OCI-LY1 (cell line): ENCODE data around the gene NEDD4L.

Experiments used
- H2AFZ ChIP-seq: fragments of 200-600 bp; sonication (generic), shearing (Covaris generic); 2 replicates; pipeline ENCODE4 v1.6.0; 2014; ENCODE audit warnings: antibody characterized with exemption, mild to moderate bottlenecking, low read length
- H3F3A ChIP-seq: fragments of 200-600 bp; sonication (generic), shearing (Covaris generic); 2 replicates; pipeline ENCODE4 v1.6.0; 2014; ENCODE audit warnings: mild to moderate bottlenecking, antibody characterized with exemption, low read length, moderate library complexity; ENCODE audit not compliant: insufficient read depth
- H3K27ac ChIP-seq: fragments of 200-600 bp; sonication (generic); 2 replicates; pipeline ENCODE4 v1.5.1; 2014; ENCODE audit warnings: low read length, mixed run types, mild to moderate bottlenecking, low read depth; ENCODE audit not compliant: poor library complexity, severe bottlenecking
- H3K27me3 ChIP-seq: fragments of 200-600 bp; sonication (generic); 2 replicates; pipeline ENCODE4 v1.6.0; 2014; ENCODE audit warnings: antibody characterized with exemption, mild to moderate bottlenecking, low read length, moderate library complexity; ENCODE audit not compliant: insufficient read depth
- H3K36me3 ChIP-seq: fragments of 200-600 bp; sonication (generic); 2 replicates; pipeline ENCODE4 v1.6.1; 2014; ENCODE audit warnings: mild to moderate bottlenecking, antibody characterized with exemption, low read length, moderate library complexity, mixed read lengths; ENCODE audit not compliant: insufficient read depth
- H3K4me1 ChIP-seq: fragments of 200-600 bp; sonication (generic); 2 replicates; pipeline ENCODE4 v1.5.1; 2014; ENCODE audit warnings: mild to moderate bottlenecking, low read length, moderate library complexity; ENCODE audit not compliant: insufficient read depth, severe bottlenecking
- H3K4me2 ChIP-seq: fragments of 200-600 bp; sonication (generic), shearing (Covaris generic); 2 replicates; pipeline ENCODE4 v1.6.1; 2014; ENCODE audit warnings: low read length
- H3K4me3 ChIP-seq: fragments of 200-600 bp; sonication (generic); 2 replicates; pipeline ENCODE4 v1.5.1; 2014; ENCODE audit warnings: low read length, low read depth, mild to moderate bottlenecking, mixed read lengths; ENCODE audit not compliant: poor library complexity, severe bottlenecking
- H3K79me2 ChIP-seq: fragments of 200-600 bp; shearing (Covaris generic); 2 replicates; pipeline ENCODE4 v1.6.1; 2016; ENCODE audit warnings: mixed run types, low read length, mixed read lengths; ENCODE audit not compliant: insufficient read depth
- H3K9ac ChIP-seq: fragments of 200-600 bp; sonication (generic), shearing (Covaris generic); 2 replicates; pipeline ENCODE4 v1.6.1; 2014; ENCODE audit warnings: mild to moderate bottlenecking, low read length, mixed read lengths
- H3K9me2 ChIP-seq: fragments of 200-600 bp; sonication (generic), shearing (Covaris generic); 2 replicates; pipeline ENCODE4 v1.6.1; 2014; ENCODE audit warnings: low read depth, mild to moderate bottlenecking, low read length, mixed read lengths
- H3K9me3 ChIP-seq: fragments of 200-600 bp; shearing (Covaris generic); 2 replicates; pipeline ENCODE4 v1.6.1; 2014; ENCODE audit warnings: low read length, mixed read lengths
- H4K20me1 ChIP-seq: fragments of 200-600 bp; sonication (generic), shearing (Covaris generic); 2 replicates; pipeline ENCODE4 v1.6.0; 2016; ENCODE audit warnings: mild to moderate bottlenecking, low read length; ENCODE audit not compliant: insufficient read depth
- EZH2 ChIP-seq: fragments of 200-600 bp; sonication (generic), shearing (Covaris generic); IDR thresholded peaks from 2 replicates; pipeline ENCODE4 v1.8.0; 2017; ENCODE audit warnings: borderline replicate concordance, mixed run types, mild to moderate bottlenecking, antibody characterized with exemption, low read length, moderate library complexity, mixed read lengths
- TF ChIP-seq, protein P1 (sequence below): fragments of 200-600 bp; sonication (generic), shearing (Covaris generic); IDR thresholded peaks from 2 replicates; pipeline ENCODE4 v1.5.1; 2017; ENCODE audit warnings: mild to moderate bottlenecking, antibody characterized with exemption, low read length, moderate library complexity, mixed read lengths

Gene NEDD4L

GRCh38 chr18:58309099-58309498, 265.1 kb downstream of the NEDD4L start:
- no peak overlapping the region for H3K27ac ChIP-seq
- H3K27me3 ChIP-seq, result no peaks in the 10 kb centered on the region
- H3K4me3 ChIP-seq, result no peak overlapping the region
- TF ChIP-seq, protein P1, sequence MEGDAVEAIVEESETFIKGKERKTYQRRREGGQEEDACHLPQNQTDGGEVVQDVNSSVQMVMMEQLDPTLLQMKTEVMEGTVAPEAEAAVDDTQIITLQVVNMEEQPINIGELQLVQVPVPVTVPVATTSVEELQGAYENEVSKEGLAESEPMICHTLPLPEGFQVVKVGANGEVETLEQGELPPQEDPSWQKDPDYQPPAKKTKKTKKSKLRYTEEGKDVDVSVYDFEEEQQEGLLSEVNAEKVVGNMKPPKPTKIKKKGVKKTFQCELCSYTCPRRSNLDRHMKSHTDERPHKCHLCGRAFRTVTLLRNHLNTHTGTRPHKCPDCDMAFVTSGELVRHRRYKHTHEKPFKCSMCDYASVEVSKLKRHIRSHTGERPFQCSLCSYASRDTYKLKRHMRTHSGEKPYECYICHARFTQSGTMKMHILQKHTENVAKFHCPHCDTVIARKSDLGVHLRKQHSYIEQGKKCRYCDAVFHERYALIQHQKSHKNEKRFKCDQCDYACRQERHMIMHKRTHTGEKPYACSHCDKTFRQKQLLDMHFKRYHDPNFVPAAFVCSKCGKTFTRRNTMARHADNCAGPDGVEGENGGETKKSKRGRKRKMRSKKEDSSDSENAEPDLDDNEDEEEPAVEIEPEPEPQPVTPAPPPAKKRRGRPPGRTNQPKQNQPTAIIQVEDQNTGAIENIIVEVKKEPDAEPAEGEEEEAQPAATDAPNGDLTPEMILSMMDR, result no peak
- no peak for TF ChIP-seq EZH2
- H3K9ac ChIP-seq, result no peak overlapping the region
- no peaks in the 10 kb centered on the region for H3K4me1 ChIP-seq
- no peaks in the 10 kb centered on the region for H3F3A ChIP-seq
- no peak overlapping the region for H3K4me2 ChIP-seq
- H3K9me3 ChIP-seq, result no peaks in the 10 kb centered on the region
- H2AFZ ChIP-seq, result no peak overlapping the region
- H3K79me2 ChIP-seq, result no peaks in the 10 kb centered on the region
- no peaks in the 10 kb centered on the region for H3K36me3 ChIP-seq
- no peaks in the 10 kb centered on the region for H3K9me2 ChIP-seq
- H4K20me1 ChIP-seq, result no peaks in the 10 kb centered on the region

- TF ChIP-seq, protein P1, result no peak
- TF ChIP-seq EZH2, result no peak
- Histone ChIP-seq H3K36me3 (no peaks in the 10 kb centered on the region), H2AFZ (no peak overlapping the region), H3F3A (no peaks in the 10 kb centered on the region), H3K27me3 (no peaks in the 10 kb centered on the region), H3K9me2 (no peaks in the 10 kb centered on the region), H3K27ac (no peak overlapping the region), H4K20me1 (no peaks in the 10 kb centered on the region), H3K4me3 (no peak overlapping the region), H3K9ac (no peak overlapping the region), H3K4me2 (no peak overlapping the region), H3K9me3 (no peaks in the 10 kb centered on the region), H3K79me2 (no peaks in the 10 kb centered on the region), H3K4me1 (no peaks in the 10 kb centered on the region)
These were observed 265.7 kb downstream of the NEDD4L start for GRCh38 chr18:58309610-58310239.

DNA sequence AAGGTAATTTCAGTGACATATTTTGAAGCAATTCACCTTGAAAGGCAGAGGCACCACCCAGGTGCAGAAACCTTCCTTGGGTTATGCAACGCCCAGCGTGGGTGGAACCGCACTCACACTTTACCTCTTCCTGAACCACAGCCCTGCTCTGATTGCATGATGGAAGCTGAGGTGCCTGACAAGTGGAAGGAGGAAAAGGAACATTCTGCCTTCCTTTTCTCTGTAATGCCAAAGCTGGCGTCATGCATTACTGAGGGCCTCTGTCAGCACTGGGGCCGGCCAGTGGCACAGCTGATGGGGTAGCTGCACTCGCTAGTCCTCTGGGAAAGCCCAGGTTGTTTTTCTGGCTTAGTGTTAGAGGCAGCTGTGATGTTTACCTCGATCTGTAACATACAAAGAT, 266.5 kb downstream of the NEDD4L start:
- Histone ChIP-seq H3K79me2 (no peaks in the 10 kb centered on the region), H4K20me1 (no peaks in the 10 kb centered on the region)

More for the DNA sequence above, 266.5 kb downstream of the NEDD4L start:
- no peak overlapping the region for H2AFZ ChIP-seq
- no peak for TF ChIP-seq EZH2
- TF ChIP-seq, protein P1, result no peak
- H3F3A ChIP-seq, result no peaks in the 10 kb centered on the region
- no peak overlapping the region for H3K4me2 ChIP-seq
- no peak overlapping the region for H3K9ac ChIP-seq
- H3K27ac ChIP-seq, result no peak overlapping the region
- no peak overlapping the region for H3K4me3 ChIP-seq
- H3K9me2 ChIP-seq, result no peaks in the 10 kb centered on the region
- H3K9me3 ChIP-seq, result no peaks in the 10 kb centered on the region
- H3K27me3 ChIP-seq, result no peaks in the 10 kb centered on the region
- no peaks in the 10 kb centered on the region for H3K36me3 ChIP-seq
- no peaks in the 10 kb centered on the region for H3K4me1 ChIP-seq
